Thyroid gland (tissue), 4 donors: Measurements from ENCODE around the gene DNAH8.

Source experiments
- CTCF ChIP-seq, 6 experiments: fragments of 200-600 bp in 3 of 6; fragments of 450-650 bp in 3 of 6; sonication (generic) in 3 of 6; IDR thresholded peaks; one replicate each; pipeline ENCODE4 v1.5.1; 2016 to 2019; ENCODE audit warnings: antibody characterized with exemption in 6 of 6, mild to moderate bottlenecking in 2 of 6, inconsistent platforms in 1 of 6, moderate library complexity in 1 of 6
- POLR2A ChIP-seq, 2 donors: fragments of 450-650 bp; IDR thresholded peaks; one replicate each; pipeline ENCODE4 v1.6.1; 2017; ENCODE audit warnings: antibody characterized with exemption in 2 of 2, mild to moderate bottlenecking in 2 of 2, moderate library complexity in 1 of 2

GRCh38 chr6:38924791-38925509 lies 209.8 kb downstream of the DNAH8 start:
- TF ChIP-seq CTCF (IDR thresholded peaks at IDR 0.05) = no peak
- TF ChIP-seq POLR2A (IDR thresholded peaks at IDR 0.05) = no peak
